ENCODE data around the gene TRAF4. TPM values are rescaled to one million over a fixed set of nuclear protein-coding genes. Genes with fewer than 3 reads are reported as not detected.

The TRAF4 gene
- total and polyA plus RNA-seq, 2 donors (not counting 3 experiments of a cell fraction or from before 2014, with no cell fraction given) = 79.5 to 83.9 TPM

GRCh38 chr17:28745786-28746411 lies 2.1 kb downstream of the TRAF4 start:
- peaks cover 4 to 20% of the 10 kb centered on the region in 2 experiments for H3K36me3 ChIP-seq (ENCODE audit: control insufficient read depth in 2 of 2, extremely low read depth in 1 of 2, insufficient read depth in 2 of 2, low read length in 2 of 2)

More at GRCh38 chr17:28745786-28746411, 2.1 kb downstream of the TRAF4 start:
- H3K9ac ChIP-seq (replicated peaks; ENCODE audit: extremely low read depth, insufficient read depth, low read length) = no peak overlapping the region
- peaks cover 31% of the 10 kb centered on the region for H3K79me2 ChIP-seq (ENCODE audit: control insufficient read depth, insufficient read depth, low read length)
- ChIA-PET POLR2A (interaction anchor here (0.6 to 6.3 kb wide), 2 partner anchors 19 to 102 kb away, joined by 7 to 45 read pairs; partner anchors contain the start of genes NEK8 and TLCD1), CTCF (interaction anchor here (2.0 to 16.6 kb wide), 3 partner anchors 17 to 208 kb away, joined by 9 to 602 read pairs (median 15); partner anchors contain the start of genes NEK8 and TLCD1)
- peak overlapping the region in 1 of 3 experiments; percentile 86 for H3K4me3 ChIP-seq (replicated peaks in 1 of 3; ENCODE audit: insufficient read depth in 1 of 3, low read depth in 1 of 3, low read length in 3 of 3)
- H4K20me1 ChIP-seq (replicated peaks; ENCODE audit: control insufficient read depth, extremely low read depth, insufficient read depth, low read length) = no peaks in the 10 kb centered on the region
- H3K27me3 ChIP-seq (ENCODE audit: control insufficient read depth in 2 of 2, insufficient read depth in 2 of 2, low read length in 2 of 2) = no peaks in the 10 kb centered on the region
- no peak for TF ChIP-seq JUN (IDR thresholded peaks at IDR 0.05; ENCODE audit: borderline replicate concordance, insufficient read depth, insufficient read length, low read depth)
- no peak for TF ChIP-seq GATA2 (IDR thresholded peaks at IDR 0.05; ENCODE audit: insufficient read depth, insufficient read length, low read depth, low read length)
- TF ChIP-seq MAX (IDR thresholded peaks at IDR 0.05; ENCODE audit: insufficient read depth, insufficient read length) = no peak
- TF ChIP-seq MYC (IDR thresholded peaks at IDR 0.05; ENCODE audit: low read depth, low read length) = no peak
- TF ChIP-seq EZH2 (IDR thresholded peaks at IDR 0.05; ENCODE audit: borderline replicate concordance, low read depth, low read length, severe bottlenecking) = no peak
- TF ChIP-seq FOS (IDR thresholded peaks at IDR 0.05; ENCODE audit: borderline replicate concordance, insufficient read depth, low read length) = no peak
- TF ChIP-seq POLR2AphosphoS5 (IDR thresholded peaks at IDR 0.05; ENCODE audit: insufficient read depth, low read depth, low read length) = no peak
- no peak for TF ChIP-seq POLR2A (IDR thresholded peaks at IDR 0.05; ENCODE audit: low read depth, low read length)
- TF ChIP-seq CTCF (IDR thresholded peaks at IDR 0.05; ENCODE audit: extremely low read depth in 1 of 2, insufficient read depth in 1 of 2, low read depth in 1 of 2, low read length in 2 of 2) = no peak
- DNase-seq (ENCODE audit: low read depth, low spot score) (no peak), FAIRE-seq (peak; percentile 33)
- no peak overlapping the region for H2AFZ ChIP-seq (ENCODE audit: low read depth, low read length)
- H3K9me3 ChIP-seq (replicated peaks; ENCODE audit: control insufficient read depth, insufficient read depth, low read length) = no peaks in the 10 kb centered on the region
- peak overlapping the region; percentile 84 for H3K4me2 ChIP-seq (ENCODE audit: insufficient read depth, low read length)
- BruUV-seq (replicated peaks) = no TSS peak
- H3K4me1 ChIP-seq (ENCODE audit: control insufficient read depth, extremely low read depth, insufficient read depth, low read length) = peaks cover 28% of the 10 kb centered on the region
- intact Hi-C loops (cut with micrococcal nuclease) (no loop called here), dilution Hi-C loops (cut with MboI; ENCODE audit: extremely low pct_ligation_motif_present, low sequenced_read_pairs) (no loop called here)
- no peak overlapping the region for H3K27ac ChIP-seq (ENCODE audit: insufficient read depth, low read depth, low read length)
- no peaks in the 10 kb centered on the region for H3K9me1 ChIP-seq (replicated peaks; ENCODE audit: control insufficient read depth, extremely low read depth, insufficient read depth, low read length)

All from endothelial cell of umbilical vein (primary cell).